Erythroblast (primary cell): ENCODE data around the gene CCT3.

Experiments
- GATA1 ChIP-seq: IDR thresholded peaks from 2 replicates; pipeline ENCODE4 v1.6.1; 2011; ENCODE audit warnings: low read depth, mild to moderate bottlenecking, control low read depth, low read length, moderate library complexity
- POLR2A ChIP-seq: IDR thresholded peaks from 2 replicates; pipeline ENCODE4 v1.6.1; 2011; ENCODE audit warnings: mild to moderate bottlenecking, low read length

DNA sequence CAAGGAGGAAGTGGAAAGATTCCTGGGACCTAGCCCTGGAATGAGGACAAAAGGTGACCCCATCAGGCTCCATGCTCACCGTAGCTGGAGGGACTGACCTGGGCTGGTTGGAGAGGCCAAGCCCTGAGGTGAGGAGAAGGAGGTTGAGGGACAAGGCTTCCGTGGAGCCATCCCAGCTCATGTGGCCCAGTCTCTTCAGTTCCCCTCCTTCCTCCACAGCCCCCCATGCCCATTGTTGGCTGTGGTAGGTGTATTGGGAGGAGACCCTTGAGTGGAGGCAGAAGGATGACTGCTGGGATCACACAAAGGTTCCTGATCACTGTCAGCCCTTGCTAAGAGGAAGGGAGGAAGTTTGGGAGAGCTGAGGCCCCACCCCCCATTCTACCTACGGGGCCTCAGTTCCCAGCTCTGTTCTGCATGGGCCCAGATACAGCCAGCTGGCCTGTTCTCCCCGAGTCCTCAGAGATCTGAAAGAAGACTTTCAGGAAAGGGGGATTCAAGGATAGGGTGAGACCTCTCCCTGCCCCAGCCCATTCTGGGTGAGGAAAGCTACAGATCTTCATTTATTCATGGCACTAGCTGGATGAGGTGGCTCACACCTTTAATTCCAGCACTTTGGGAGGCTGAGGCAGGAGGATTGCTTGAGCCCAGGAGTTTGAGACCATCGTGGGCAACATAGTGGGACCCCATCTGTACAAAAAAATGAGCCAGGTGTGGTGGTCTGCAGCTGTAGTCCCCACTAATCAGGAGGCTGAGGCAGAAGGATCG, 48.2 kb upstream of the CCT3 start:
- no peak for TF ChIP-seq POLR2A
- TF ChIP-seq GATA1, result no peak
